GM12891 (cell line): ENCODE results near the gene CCL25.

Experiments used
- POLR2A ChIP-seq: IDR thresholded peaks from 2 replicates; pipeline ENCODE4 v1.6.1; 2011; ENCODE audit warnings: low read depth, low read length, control low read depth
- POLR2AphosphoS5 ChIP-seq: IDR thresholded peaks from 2 replicates; pipeline ENCODE4 v1.6.1; 2011; ENCODE audit warnings: low read depth, low read length, control low read depth
- POU2F2 ChIP-seq: IDR thresholded peaks from 2 replicates; pipeline ENCODE4 v1.6.1; 2011; ENCODE audit warnings: low read depth, mild to moderate bottlenecking, control low read depth, low read length, moderate library complexity
- SPI1 ChIP-seq: IDR thresholded peaks from 2 replicates; pipeline ENCODE4 v1.6.1; 2011; ENCODE audit warnings: low read depth, low read length, control low read depth

- TF ChIP-seq POLR2AphosphoS5 (no peak), POLR2A (no peak), SPI1 (no peak), POU2F2 (no peak)
These were observed 5.1 kb downstream of the CCL25 start for GRCh38 chr19:8057545-8058270.
